GM12874 (cell line): ENCODE results near the gene SEMA4A.

Source experiments
- TF ChIP-seq, protein P1 (sequence below): IDR thresholded peaks from 2 replicates; pipeline ENCODE4 v1.5.1; 2011; ENCODE audit warnings: low read depth, mild to moderate bottlenecking, control low read depth, low read length, moderate library complexity; ENCODE audit not compliant: insufficient read depth

SEMA4A gene

DNA sequence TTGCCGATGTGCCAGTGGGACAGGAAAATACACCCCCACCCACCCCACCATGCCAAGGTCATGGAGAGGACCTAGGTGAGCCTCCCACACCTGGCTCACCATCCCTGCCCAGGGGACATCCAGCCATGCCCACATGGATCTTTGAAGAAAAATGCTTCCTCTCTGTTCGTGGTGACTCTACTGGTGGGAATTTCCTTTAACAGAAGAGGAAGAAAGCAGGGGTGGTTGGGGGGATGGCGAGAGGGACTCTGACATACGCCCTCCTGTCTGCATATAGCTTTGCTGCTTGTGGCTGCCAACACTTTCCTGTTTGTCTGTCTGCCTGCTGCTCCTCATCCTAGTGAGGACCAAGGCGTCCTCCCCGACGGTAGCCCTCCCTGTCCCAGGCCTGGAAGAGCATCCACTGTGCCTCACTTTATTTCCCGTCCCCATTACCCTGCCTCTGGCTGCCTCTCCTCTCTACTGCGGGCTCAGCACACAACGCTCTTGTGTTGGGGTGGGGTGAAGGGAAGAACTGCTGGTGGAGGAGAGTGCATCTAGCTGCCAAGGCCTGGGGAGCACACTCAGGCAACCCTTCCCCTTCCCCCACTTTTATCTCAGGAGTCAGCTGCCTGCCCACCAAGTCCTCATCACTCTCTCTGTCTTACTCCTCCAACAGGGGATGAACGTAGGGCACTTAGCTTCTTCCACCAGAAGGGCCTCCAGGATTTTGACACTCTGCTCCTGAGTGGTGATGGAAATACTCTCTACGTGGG lies 2.5 kb downstream of the SEMA4A start:
- TF ChIP-seq, protein P1, sequence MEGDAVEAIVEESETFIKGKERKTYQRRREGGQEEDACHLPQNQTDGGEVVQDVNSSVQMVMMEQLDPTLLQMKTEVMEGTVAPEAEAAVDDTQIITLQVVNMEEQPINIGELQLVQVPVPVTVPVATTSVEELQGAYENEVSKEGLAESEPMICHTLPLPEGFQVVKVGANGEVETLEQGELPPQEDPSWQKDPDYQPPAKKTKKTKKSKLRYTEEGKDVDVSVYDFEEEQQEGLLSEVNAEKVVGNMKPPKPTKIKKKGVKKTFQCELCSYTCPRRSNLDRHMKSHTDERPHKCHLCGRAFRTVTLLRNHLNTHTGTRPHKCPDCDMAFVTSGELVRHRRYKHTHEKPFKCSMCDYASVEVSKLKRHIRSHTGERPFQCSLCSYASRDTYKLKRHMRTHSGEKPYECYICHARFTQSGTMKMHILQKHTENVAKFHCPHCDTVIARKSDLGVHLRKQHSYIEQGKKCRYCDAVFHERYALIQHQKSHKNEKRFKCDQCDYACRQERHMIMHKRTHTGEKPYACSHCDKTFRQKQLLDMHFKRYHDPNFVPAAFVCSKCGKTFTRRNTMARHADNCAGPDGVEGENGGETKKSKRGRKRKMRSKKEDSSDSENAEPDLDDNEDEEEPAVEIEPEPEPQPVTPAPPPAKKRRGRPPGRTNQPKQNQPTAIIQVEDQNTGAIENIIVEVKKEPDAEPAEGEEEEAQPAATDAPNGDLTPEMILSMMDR = no peak

DNA sequence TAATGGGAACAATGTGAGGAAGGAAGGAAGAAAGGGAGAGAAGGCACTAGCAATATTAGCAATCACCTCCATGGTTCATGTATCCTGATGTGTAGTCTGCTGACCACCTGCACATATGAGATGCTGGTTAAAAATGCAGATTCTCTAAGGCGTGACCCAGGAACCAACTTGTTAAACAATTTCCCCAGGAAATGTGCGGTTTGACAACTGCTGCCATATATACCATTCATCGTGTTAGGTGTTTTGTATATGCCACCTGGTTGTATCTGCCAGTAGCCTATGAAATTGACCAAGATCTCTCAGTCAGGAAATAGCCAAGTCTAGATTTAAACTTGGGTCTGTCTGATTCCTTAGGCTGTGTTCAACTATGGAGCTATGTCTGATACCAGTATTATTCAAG lies 4.1 kb downstream of the SEMA4A start:
- TF ChIP-seq, protein P1 = no peak

DNA sequence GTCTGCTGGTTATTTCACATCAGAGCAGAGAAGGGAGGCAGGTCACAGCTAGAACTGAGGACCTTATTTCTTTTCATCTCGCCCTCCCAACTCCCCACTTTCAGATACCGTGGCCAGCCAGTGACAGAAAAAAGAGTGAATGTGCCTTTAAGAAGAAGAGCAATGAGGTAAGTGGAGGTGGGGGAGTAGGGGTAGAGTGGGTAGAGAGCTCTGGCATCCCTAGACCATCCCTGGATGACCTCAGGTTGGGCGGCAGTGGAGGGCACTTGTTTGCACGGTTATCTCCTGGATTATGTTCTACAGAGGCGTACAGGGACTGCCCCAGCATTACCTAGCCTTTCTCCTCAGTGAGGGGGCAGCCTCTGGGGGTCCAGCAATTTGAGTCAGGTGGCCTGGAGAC lies 4.6 kb downstream of the SEMA4A start:
- TF ChIP-seq, protein P1 = no peak

DNA sequence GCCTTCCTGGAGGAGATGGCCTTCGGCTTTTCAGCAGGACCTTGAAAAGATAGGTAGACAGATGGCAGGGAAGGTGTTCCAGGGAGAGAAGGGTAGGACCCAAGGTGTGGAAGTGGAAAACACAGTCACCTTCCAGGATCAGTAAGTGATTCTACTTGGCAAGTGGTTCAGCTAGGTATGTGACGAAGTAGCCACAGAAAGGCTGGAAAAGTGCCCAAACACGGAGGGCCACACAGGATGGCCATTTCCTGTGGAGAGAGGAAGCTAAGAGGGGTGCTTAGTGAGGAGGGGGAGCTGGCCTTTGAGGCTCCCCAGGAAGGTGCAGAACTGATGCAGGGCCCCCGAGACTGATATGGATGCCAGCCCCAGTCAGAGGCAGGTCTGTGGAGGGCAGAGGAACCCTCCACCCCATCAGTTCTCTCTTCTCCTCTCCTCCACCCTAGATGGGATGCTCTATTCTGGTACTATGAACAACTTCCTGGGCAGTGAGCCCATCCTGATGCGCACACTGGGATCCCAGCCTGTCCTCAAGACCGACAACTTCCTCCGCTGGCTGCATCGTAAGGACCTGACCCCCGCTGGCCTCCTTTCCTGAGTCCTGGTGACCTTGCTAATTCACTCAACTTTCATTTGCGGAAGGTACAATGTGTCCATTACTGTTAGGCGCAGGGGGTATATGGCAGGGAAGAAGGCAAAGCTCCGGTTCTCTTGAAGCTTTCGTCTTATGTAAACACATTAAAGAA lies 6.8 kb downstream of the SEMA4A start:
- TF ChIP-seq, protein P1 = no peak

DNA sequence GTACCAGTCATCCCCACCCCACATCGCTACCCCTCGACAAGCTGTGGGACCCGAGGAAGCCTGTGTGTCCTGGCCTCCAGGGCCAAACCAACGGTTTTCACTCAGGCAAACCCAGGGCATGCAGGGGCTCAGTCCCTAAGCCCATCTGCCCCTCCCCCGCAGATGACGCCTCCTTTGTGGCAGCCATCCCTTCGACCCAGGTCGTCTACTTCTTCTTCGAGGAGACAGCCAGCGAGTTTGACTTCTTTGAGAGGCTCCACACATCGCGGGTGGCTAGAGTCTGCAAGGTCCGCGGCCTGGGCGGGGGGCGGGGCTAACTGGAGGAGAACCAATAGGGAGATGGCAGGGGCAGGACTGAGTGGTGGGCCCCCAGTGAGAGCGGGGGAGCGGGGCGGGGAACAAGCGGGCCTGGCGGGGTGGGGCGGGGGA lies 7.4 kb downstream of the SEMA4A start:
- TF ChIP-seq, protein P1 = no peak

DNA sequence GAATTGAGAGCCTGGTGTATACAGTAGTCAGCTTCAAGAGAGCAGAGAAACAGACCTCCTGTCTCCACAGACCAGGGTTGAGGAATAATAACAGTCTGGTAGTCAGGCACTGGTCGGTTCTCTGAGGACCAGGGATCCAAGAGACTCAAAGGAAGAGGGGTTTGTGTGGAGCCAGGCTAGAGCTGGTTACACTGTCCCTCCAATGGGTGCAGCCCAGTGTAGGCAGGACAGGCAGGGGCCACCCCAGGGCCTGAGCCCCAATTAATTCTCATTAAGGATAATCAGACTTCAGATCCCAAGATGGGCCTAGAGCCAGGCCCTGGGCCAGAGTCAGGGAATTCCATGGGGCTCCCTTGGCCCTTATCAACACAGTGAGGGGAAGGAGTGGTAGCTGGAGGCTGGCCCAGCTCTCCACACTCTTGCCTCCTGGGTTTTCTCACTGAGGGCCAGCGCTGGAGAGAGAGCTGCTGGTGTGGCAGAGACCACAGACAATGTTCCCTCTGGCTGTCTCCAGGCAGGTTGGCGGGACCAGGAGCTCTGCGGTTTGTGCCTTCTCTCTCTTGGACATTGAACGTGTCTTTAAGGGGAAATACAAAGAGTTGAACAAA lies 9.1 kb downstream of the SEMA4A start:
- TF ChIP-seq, protein P1 = no peak

DNA sequence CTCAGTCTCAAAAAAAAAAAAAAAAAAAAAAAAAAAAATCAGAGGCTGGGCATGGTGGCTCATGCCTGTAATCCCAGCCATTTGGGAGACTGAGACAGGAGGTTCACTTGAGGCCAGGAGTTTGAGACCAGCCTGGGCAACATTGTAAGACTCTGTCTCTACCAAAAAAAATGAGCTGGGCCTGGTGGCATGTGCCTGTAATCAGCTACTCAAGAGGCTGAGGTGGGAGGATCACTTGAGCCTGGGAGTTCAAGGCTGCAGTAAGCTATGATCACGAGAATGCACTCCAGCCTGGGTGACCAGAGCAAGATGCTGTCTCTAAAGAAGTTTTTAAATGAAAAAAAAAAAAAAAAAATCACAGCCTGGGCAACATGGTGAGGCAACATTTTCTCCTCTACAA lies 10.3 kb downstream of the SEMA4A start:
- TF ChIP-seq, protein P1 = no peak
